GM18867 (cell line): ENCODE results near the gene WDR27.
"Not testable (repeated sequence)": the region's sequence is repeated elsewhere in the genome, so short reads cannot be mapped to it uniquely, and the experiment has no call there.

ENCODE experiments used
- ATAC-seq: cut with Tn5 transposase; IDR thresholded peaks from one replicate; pipeline ENCODE4 v1.9.1; 2021; ENCODE audit warnings: mild to moderate bottlenecking, moderate library complexity; ENCODE audit not compliant: unreplicated experiment

WDR27 gene

DNA sequence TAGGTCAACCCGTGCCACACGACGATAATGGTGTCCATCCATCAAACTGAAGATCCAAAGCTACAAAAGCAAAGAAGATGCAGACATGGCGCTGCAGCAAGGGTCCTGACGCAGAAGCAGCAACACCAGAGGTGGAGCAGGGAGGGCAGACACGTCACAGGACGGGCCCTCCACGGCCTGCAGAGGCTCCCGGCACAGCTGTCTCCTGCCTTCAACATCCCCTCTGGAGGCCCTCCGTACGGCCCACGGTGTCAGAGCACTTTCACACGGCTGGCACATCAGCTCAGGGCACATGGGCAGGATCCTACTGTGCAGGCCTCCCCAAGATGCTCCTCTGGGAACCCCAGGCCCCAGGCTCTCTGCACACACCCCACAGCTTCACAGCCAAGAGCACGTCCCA, 37.6 kb downstream of the WDR27 start:
- ATAC-seq: no peak

GRCh38 chr6:169663468-169663867, 38.4 kb downstream of the WDR27 start:
- no peak for ATAC-seq

DNA sequence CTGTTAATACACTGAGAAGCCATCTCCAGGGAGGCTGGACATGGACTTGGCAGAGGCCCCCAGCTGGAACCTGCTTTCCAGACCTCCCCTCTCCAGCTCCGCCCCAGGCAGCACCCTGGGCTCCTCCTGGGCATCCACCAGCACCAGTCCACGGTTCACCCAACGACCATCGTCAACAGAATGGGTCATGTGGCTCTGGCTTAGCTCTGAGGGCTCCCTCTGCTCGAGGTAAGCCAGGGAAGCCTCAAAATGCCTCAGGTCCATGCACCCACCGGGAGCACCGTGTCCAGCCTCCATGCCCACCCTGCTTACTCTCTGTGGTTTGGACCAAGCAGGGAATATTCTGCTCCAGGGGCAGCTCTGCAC, 40.5 kb downstream of the WDR27 start:
- ATAC-seq: no peak

DNA sequence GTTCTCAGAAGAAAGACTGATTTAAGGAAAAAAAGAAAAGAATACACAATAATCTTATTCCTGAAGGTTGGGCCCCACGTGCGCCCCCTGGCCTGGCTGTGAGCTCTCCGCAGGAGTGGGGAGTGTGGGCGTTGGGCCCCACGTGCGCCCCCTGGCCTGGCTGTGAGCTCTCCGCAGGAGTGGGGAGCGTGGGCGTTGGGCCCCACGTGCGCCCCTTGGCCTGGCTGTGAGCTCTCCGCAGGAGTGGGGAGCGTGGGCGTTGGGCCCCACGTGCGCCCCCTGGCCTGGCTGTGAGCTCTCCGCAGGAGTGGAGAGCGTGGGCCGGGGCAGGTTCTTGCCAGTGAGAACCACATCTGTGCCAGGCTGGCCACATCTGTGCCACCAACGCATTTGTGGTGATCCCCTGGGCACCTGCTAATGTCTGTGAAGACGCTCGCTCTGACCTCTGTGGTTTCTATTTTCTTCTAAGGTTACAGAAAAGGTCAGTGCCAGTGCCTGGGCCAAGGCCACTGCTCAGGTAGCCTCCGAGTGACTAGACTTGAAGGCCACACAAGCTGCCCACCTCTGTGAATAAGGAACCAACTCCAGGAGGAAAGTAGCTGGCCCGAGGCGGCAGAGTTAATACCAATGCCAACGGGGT, 41.0 kb downstream of the WDR27 start:
- ATAC-seq: no peak

GRCh38 chr6:169659820-169660610, 41.8 kb downstream of the WDR27 start:
- ATAC-seq: no peak

GRCh38 chr6:169657284-169657610, 44.6 kb downstream of the WDR27 start:
- ATAC-seq: no peak

DNA sequence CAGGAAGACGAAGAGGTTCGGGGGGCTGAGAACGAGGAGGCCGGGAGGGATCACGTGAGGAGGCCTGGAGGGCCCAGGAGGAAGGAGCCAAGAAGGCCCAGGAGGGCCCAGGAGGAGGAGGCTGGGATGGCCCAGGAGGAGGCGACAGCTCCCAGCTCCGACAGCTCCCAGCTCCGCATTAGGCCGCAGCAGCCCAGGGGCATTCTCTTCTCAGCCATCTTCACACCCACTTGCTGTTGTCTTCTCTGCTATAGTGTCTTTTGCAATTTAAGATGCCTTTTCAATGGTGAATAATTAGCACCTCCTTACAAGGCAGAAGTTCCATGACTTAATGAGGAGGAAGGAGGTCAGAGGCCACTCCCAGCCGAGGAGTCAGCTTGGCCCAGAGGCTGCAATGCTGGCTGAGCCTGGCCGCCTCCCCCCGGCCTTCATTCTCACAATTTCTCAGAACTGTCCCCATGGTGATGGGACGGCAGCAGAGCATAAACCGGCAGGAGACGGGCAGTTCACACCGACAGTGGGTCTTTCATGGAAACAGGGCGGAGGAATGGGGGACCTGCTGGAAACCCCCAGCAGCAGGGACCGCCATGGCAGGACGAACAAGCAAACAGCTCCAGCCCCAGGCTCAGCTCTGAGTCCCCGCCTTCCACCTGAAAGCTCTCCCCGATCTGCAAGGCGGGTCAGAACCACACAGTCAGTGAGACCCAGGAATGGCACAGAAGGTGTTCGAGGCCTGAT, 45.1 kb downstream of the WDR27 start:
- no peak for ATAC-seq

DNA sequence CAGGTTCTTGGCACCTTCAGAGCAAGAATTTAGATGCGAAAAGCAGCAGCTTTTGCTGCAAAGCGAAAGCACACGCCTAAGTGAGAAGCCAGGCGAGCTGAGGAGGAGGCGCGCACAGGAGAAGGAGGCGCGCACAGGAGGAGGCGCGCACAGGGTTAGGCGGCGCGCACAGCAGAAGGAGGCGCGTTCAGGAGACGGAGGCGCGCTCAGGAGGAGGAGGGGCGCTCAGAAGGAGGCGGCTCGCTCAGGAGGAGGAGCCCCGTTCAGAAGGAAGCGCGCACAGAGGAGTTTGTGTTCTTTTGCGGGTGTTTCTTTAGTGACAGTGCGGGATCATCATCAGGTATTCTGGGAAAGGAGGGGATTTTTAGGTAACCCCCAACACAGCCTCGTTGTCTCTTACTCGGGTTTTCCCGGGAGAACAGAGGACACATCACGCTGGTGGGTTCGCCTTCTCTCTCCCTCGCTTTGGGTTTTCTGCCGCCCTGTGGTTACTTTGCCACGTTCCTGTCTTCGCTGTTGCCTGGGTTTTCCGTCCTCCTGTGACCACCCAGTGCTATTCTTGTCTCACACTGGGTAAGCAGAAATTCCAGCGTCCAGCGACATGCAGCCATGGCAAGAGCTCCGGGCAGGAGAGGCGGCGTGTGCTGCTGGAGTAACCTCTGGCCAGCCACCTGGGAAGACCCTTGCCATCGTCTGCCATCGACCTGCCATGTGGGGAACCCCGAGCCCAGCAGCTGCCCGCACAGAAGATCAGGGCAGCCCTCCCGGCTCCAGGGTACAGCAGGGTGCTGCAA, 47.0 kb downstream of the WDR27 start:
- peak; percentile 91 for ATAC-seq

- ATAC-seq: no peak
Measured at GRCh38 chr6:169653691-169654090, 48.1 kb downstream of the WDR27 start.

GRCh38 chr6:169652896-169653295, 48.9 kb downstream of the WDR27 start:
- ATAC-seq: no peak

GRCh38 chr6:169651498-169651897, 50.3 kb downstream of the WDR27 start:
- ATAC-seq: no peak

GRCh38 chr6:169650959-169651292, 50.9 kb downstream of the WDR27 start:
- ATAC-seq: no peak

DNA sequence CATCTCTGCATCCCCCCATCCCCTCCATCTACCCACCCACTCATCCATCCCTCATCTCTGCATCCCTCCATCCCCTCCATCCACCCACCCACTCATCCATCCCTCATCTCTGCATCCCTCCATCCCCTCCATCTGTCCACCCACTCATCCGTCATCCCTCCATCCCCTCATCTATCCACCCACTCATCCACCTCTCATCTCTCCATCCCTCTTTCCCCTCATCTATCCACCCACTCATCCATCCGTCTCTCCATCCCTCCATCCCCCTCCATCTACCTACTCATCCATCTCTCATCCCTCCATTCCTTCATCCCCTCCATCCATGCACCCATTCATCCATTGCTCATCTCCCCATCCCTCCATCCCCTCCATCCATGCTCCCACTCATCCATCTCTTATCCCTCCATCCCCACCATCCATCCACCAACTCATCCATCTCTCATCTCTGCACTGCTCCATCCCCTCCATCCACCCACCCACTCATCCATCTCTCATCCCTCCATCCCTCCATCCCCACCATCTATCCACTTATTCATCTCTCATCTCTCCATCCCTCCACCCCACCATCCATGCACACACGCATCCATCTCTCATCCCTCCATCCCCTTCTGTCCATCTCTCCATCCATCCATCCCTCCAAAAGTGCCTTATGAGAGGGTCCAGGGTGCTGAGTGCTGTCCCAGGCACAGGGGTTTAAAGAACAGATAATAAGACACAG, 51.4 kb downstream of the WDR27 start:
- ATAC-seq: no peak

DNA sequence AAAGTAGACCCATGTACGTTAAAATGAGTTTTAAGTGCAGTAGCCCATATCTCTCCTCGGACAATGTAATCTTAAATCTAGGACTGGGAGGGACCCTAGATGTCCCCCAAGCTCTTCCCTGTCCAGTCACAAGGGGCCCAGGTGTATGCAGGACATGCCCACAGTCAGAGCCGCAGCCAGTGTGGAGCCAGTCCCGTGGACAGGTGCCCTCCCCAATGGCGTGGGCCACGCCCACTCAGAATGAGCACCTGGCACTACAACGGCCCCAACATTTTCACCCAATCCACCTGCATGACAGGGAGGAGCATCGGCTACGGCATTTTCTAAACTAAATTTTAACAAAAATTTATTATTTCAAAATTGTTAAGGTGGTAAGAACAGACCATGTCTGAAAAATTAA, 53.2 kb downstream of the WDR27 start:
- ATAC-seq: no peak

- ATAC-seq: no peak
Measured at GRCh38 chr6:169648092-169648491, 53.7 kb downstream of the WDR27 start.

DNA sequence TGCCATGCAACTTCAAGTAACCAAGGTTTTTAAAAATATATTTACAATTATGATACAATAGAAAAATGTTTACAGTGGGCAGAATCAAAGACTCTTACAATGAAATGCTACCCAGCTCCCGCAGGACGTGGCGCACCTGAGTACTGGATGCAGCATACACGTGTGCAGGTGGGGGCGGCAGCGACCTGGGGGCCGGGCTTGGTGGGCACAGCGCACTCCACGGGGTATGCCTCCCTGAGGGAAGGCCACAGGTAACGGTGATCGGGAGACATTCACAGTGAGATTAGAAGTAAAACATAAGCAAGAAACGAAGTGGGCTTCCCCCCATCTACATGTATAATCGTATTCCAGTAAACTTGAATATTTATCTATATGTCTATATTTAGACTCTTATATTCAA, 54.2 kb downstream of the WDR27 start:
- no peak for ATAC-seq

GRCh38 chr6:169646906-169647567, 54.8 kb downstream of the WDR27 start:
- ATAC-seq: no peak

GRCh38 chr6:169645459-169645858, 56.4 kb downstream of the WDR27 start:
- ATAC-seq: not testable (repeated sequence)

GRCh38 chr6:169643521-169643920, 58.3 kb downstream of the WDR27 start:
- no peak for ATAC-seq

DNA sequence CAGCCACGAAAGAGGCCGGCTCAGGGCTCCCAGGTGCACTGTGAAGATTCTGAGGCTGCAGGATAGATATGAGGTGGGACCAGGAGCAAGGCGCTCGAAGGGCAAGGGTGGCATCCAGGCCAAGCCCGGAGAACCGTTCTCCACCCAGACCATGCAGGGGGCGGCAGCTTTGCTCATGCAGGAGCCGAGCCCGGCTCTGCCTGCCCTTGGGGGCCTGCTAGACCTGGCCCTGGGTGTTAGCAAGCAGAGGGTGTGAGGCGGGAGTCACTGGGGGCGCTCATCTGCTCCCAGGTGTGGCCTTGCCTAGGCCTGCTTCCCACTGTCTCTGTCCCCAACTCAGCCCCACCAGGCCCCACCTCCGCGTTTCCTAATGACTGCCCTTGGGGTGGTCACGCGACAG, 59.4 kb downstream of the WDR27 start:
- ATAC-seq: no peak
